SK-N-DZ (cell line): ENCODE measurements around the gene PDE4B.

Experiments
- DNase-seq: peaks from one replicate; pipeline ENCODE4 v3.0.0-alpha.2; 2015; ENCODE audit warnings: low spot score

The PDE4B gene

DNA sequence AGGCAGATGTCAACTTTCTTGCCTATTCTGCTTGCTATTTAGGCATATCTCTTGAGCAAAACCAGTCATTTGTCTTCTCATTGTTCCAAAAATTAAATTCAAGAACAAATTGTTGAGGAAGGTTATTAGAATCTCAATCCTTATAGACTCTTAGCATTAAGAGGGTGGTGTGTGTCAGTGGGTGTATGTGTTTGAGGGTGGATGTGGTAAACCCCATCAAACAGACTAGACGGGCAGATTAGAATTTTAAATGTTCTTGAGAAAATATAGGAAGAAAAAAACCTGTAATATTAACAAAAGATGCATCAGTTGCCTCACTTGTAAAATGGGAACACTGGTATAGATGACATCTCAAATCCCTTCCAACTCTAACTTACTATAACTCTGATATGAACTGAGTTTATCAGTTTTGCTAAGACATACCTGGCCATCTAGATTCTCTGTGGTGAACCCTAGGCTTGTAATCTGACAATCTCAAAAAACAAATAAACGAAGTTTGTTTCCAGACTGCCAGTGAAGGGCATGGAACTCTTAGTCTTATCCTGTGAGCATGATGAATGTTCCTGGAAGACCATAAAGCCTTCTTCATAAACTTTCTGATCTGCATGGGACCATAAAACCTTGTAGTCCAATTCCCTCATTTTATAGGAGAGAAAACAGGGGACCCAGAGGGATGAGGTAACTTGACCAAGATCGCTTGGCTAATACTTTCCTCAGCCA is 564.9 kb downstream of the PDE4B start:
- no peak for DNase-seq

GRCh38 chr1:66359269-66359668 is 566.6 kb downstream of the PDE4B start:
- DNase-seq, result no peak

DNA sequence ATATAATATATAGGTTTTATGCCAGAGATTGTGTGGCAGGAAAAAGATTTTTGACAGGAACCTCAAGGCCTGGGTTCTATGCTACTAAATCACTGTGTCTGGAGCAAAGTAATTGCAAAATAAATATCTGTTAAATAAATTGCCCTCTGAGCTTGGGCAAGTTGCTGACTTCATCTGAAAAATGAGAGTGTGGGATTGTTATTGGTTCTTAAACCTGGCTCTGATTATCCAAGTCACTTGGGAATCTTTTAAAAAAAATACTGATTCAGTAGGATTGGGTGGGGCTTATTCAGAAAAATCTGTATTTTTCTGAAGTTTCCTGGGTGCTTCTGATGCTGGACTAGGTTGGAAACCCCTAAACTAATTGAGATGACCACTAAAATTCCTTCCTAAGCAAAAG is 567.1 kb downstream of the PDE4B start:
- no peak for DNase-seq

DNA sequence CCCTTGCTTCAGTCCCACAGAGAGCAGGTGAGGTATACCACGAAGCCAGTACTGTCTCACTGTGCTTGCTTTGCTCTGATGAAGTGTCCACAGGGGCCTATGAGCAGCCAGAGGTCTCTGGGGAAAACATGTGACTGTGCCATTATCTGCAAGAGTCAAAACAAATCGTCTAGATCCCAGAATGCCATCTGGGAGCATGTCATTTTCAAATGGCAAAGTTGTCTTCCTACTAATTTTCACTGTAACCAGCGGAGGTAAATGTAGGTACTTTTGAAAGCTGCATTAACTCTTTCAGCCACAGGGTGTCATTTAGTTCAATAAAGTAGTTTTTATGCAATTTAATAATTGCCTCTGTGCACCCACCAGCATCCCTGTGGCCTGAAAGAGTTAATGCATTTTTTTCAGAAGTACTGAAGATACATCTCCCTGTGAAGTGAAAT is 567.6 kb downstream of the PDE4B start:
- DNase-seq, result peak; percentile 83

DNA sequence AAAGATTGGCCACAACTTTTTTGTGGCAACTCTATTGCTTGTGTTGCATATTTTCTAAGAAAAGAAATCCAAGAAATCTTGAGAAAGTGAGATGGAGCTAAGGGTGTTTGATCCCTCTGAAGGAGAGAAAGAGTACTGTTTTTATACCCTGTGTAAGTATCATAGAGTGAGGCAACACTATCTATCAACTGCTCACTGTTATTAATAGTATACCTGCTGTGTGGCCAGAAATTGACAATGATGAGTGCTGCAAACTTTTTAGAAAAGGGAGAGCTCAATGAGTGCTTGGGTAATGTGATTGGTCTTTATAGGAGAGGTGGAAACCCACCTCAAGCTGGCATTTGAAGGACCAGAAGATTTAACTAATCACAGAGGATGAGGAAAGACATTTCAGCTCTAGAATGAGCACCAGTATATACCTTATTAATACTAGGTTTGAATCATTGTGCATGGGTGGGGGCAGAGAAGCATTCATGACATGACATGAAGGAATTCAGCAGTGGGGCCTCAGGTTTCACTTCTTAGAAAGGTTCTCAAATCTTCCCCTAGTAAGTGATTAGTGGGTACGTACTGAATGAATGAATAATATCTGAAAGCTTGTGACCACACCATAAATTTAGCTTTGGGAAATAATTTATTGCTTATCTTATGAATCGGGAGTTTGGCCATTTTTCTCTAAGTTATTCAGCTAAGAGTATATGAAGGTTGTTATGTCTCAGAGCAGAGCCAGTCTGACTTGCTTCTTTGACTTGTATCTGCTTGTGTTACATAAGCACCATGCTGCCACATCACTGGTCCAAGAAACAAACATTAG is 572.1 kb downstream of the PDE4B start:
- DNase-seq, result no peak

GRCh38 chr1:66365635-66366034 is 572.9 kb downstream of the PDE4B start:
- DNase-seq, result no peak

DNA sequence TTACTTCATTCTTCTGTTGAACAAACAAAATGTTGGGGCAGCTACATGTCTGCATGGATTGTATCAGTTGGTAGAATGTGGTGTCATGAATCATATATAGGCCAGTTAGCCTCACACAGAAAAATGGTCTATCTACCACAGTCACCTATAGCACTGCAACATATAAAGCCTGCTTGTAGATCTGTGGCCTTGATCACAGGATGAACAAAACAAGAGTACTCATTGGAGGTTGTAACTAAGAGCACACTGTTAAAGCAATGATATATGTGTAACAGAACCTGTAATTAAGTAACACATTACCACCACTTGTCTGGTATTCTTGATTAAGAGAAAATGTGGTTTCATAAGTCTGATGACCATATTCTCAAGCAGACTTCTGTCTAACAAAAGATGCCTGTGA is 573.9 kb downstream of the PDE4B start:
- no peak for DNase-seq

- DNase-seq, result no peak
Measured at GRCh38 chr1:66367369-66367768, 574.7 kb downstream of the PDE4B start.

DNA sequence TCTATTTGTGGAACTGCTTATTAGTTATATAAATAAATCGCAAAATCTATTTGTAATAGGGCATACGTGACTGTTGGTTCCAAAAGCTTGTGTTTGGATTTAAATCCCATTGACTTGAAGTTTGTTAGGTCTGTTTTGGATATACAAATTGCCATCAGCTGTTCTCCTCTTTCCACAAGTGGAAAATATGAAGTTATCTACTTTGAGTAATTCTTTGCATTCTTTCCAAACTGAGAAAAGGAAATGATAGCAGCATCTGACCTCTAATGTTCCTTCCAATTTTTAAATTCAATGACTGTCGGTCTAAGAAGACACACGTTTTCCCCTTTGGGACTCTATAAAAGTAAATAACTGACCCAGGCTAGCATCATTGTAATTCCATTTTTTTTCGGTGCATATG is 575.6 kb downstream of the PDE4B start:
- DNase-seq, result no peak

GRCh38 chr1:66370462-66370971 is 577.8 kb downstream of the PDE4B start:
- no peak for DNase-seq

DNA sequence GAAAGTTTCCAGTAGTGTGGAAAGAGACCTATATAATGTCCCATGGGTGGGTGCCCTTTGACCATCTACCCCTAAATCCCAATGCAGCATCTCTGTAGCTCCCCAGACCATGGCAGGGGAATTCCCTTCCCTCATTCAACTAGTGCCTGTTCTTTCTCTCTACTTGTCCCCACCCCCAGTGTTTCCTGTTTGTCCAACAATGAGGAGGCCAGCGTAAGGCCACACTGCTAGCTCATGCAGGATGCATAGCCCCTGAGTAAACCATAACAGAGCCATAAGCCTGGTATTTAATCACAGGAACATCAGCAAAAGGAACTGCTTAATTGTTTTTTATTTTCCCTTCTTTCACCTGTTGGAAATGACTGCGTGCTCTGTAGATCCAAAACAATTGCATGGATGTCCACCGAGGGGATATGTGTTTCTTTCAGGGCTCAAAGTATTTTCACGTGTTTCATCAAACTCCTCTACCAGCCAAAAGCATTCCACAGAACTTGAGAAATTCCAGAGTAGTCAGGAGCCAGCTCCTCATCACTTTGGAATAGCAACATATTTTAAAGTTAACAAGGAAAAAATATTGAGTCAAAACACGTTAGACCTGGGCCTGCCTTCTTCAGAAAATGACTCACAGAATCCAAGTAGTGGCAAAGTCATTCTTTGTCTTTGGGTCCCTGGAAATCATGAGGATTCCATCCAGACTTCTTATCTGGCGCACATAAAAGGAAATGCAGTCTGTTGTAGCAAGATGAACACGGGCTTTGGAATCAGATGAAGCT is 578.7 kb downstream of the PDE4B start:
- no peak for DNase-seq

DNA sequence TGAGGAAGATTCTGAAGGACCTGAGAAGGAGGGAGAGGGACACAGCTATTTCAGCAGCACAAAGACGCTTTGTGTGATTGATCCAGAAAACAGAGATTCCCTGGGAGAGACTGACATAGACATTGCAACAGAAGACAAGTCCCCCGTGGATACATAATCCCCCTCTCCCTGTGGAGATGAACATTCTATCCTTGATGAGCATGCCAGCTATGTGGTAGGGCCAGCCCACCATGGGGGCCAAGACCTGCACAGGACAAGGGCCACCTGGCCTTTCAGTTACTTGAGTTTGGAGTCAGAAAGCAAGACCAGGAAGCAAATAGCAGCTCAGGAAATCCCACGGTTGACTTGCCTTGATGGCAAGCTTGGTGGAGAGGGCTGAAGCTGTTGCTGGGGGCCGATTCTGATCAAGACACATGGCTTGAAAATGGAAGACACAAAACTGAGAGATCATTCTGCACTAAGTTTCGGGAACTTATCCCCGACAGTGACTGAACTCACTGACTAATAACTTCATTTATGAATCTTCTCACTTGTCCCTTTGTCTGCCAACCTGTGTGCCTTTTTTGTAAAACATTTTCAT is 579.9 kb downstream of the PDE4B start:
- no peak for DNase-seq

GRCh38 chr1:66373157-66373591 is 580.5 kb downstream of the PDE4B start:
- DNase-seq, result no peak

DNA sequence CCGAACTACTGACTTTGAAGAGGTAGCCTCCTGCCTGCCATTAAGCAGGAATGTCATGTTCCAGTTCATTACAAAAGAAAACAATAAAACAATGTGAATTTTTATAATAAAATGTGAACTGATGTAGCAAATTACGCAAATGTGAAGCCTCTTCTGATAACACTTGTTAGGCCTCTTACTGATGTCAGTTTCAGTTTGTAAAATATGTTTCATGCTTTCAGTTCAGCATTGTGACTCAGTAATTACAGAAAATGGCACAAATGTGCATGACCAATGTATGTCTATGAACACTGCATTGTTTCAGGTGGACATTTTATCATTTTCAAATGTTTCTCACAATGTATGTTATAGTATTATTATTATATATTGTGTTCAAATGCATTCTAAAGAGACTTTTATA is 581.5 kb downstream of the PDE4B start:
- no peak for DNase-seq

DNA sequence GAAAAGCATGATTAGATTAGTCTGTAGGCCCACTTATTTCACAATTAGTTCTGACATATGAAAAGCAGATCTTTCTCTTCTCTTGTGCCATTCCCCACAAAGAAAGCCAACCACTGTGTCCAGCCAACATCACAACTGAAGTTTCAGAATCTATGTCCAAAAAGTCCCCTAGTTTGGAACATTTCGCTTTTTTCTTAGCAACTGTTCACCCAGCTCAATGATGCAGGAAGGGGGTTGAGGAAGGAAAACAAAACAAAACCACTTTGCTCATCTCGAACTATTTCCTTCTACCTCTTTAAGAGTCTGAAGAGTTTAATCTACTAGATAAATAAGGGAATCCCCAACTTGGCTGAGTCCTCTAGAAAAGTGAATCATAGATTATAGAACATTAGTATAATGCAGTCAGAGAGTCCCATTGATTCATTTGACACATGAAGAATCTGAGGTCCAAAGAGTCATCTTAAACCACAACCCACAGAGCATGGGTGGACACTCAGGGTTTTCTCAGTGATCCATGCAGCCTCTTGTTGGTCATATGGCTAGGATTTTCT is 581.9 kb downstream of the PDE4B start:
- DNase-seq, result no peak

DNA sequence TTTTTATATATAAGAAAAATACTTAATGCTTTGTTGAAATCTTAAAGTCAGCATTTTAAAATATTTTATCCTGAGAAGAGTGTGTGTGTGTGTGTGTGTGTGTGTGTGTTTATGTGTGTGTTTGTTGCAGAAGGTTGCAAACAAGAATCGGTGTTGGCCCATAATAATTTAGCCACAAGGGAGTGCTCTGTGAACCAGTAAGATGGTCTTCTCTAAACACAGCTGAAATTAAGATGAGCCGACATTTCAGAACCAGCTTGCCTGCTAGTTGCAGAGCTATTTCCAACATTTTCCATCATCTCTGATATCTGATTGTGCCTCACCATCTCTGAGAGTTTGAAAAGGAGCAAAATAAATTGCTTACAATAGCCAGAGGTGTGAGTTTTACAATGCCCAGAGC is 582.4 kb downstream of the PDE4B start:
- DNase-seq, result no peak

DNA sequence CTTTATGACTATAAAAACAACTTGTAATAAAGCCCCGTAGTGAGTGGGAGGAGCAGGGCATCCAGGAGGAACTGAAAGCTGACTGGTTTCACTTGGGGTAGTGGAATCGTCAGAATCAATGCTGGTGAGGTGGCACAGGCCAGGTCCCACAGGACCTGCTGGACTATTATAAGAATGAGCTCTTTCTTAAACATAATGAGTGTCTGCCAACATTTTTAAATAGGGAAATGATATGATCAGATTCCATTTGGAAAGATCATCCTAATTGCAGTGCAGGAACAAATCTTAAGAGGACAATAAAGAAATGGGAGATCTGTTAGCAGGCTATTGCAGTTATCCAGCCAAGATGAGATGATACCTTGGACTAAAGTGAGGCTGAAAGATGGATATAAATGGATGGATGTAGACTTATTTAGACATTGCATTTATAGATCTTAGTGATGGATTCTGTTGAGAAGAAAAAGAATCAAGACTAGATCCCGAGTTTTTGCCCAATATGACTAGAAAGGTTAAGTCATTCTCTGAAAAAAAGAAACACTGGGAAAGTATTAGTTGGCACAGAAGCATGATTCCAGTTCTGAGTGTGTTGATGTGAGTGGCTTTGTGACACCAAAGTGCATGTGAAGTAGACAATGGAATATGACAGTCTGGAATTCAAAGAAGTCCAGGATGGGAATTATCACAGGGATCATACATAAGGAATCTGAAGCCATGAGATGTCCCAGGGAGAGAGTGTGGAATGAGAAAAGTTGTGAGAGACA is 587.9 kb downstream of the PDE4B start:
- DNase-seq, result no peak

DNA sequence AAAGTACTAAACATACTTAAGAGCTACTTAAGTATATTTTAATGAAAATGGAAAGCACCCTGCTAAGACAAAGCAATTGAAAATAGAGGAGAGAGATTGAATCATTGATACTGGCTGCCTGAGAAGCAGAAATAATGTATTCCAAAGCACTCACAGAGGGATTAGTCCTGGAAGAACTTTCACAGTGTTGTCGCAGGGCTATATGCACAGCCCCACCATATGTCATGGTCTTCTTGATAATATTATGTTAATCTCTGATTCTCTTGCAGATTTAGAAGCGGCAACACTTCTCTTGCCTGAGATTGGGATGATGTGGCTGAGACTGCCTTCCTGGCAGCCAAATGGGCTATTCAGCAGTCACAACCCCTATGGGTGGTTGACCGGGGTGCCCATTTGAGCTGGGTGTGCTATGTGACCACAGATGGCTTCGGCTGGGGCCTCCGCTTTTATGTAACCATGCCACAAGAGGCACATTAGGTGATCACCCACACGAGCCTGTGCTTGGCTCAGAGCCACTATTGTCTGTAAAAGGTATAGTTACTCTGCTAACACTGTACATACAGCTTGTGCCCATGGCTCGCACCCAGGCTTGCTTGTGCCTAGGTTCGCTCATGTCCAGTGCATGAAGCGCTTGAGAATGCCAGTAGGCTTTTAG is 589.1 kb downstream of the PDE4B start:
- DNase-seq, result no peak

DNA sequence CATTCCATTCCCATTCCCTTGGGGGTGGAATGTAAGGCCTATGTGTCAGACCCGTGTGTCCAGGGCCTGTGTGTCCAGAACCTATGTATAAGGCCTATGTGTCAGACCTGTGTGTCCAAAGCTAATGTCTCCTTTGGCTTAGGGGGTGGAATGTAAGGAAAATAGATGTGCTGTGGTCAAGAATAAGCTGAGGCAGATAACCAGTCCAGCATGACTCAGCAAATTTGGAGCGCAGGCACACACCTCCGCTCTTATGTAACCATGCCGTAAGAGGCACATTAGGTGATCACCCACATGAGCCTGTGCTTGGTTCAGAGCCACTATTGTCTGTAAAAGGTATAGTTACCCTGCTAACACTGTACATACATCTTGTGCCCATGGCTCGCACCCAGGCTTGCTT is 590.5 kb downstream of the PDE4B start:
- DNase-seq, result no peak

DNA sequence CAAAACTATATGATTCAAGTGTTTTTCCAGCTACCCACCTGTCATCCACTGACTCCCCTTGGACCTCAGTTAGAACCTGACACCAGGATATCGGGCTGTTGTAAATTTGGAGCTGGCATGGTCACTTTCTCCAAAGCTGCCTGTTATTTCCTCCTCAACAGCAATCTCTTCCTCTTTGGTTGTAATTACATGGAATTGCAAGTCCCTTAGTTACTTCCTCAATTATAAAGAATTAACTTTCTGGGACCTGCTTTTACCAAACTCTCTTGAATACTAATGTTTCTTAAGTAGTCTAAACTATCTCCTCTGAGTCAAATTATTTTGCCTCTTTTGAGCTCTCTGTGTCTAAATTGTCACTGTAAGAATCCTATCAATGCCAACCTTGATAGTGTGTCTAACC is 590.9 kb downstream of the PDE4B start:
- DNase-seq, result no peak
